Measurements from ENCODE around the gene LRRC8C. TPM values are rescaled to one million over a fixed set of nuclear protein-coding genes. Genes with fewer than 3 reads are reported as not detected.

The LRRC8C gene
- total RNA-seq, 2 donors from 2014 or later = 2.5 to 5.5 TPM

GRCh38 chr1:89697383-89697782 lies 64.5 kb downstream of the LRRC8C start:
- Mint-ChIP-seq H3K4me1 (peaks cover 14% of the 10 kb centered on the region), H3K4me3 (no peak overlapping the region), H3K9me3 (no peaks in the 10 kb centered on the region), H3K27me3 (ENCODE audit: insufficient read depth) (no peaks in the 10 kb centered on the region), H3K27ac (no peak overlapping the region), H3K36me3 (ENCODE audit: low read depth) (no peaks in the 10 kb centered on the region)
- Histone ChIP-seq H3K9ac (ENCODE audit: extremely low read depth, low read length, poor library complexity, severe bottlenecking) (no peak overlapping the region), H3K27ac (ENCODE audit: low read depth, low read length) (no peak overlapping the region), H3K4me3 (ENCODE audit: low read length) (no peak overlapping the region), H3K36me3 (ENCODE audit: control insufficient read depth, insufficient read depth, low read length) (no peaks in the 10 kb centered on the region), H3K4me1 (ENCODE audit: control insufficient read depth, insufficient read depth, low read length) (peaks cover 4% of the 10 kb centered on the region), H3K9me3 (ENCODE audit: control insufficient read depth, low read length) (no peaks in the 10 kb centered on the region), H3K27me3 (ENCODE audit: control insufficient read depth, insufficient read depth, low read length, poor library complexity, severe bottlenecking) (no peaks in the 10 kb centered on the region)
- no peak for TF ChIP-seq CTCF (conservative IDR thresholded peaks at IDR 0.05)
- no CpG with 5 or more reads among the region's 1 CpG for WGBS, 2 experiments (ENCODE audit: insufficient coverage in 1 of 2, insufficient read length in 1 of 2)
- DNase-seq = no peak

GRCh38 chr1:89698020-89698560 lies 65.2 kb downstream of the LRRC8C start:
- Histone ChIP-seq H3K36me3 (ENCODE audit: control insufficient read depth, insufficient read depth, low read length) (no peaks in the 10 kb centered on the region), H3K4me1 (ENCODE audit: control insufficient read depth, insufficient read depth, low read length) (no peaks in the 10 kb centered on the region), H3K27ac (ENCODE audit: low read depth, low read length) (no peak overlapping the region), H3K4me3 (ENCODE audit: low read length) (no peak overlapping the region), H3K9me3 (ENCODE audit: control insufficient read depth, low read length) (no peaks in the 10 kb centered on the region), H3K27me3 (ENCODE audit: control insufficient read depth, insufficient read depth, low read length, poor library complexity, severe bottlenecking) (no peaks in the 10 kb centered on the region), H3K9ac (ENCODE audit: extremely low read depth, low read length, poor library complexity, severe bottlenecking) (no peak overlapping the region)
- H3K9me3 Mint-ChIP-seq = no peaks in the 10 kb centered on the region
- H3K4me1 Mint-ChIP-seq = peaks cover 9% of the 10 kb centered on the region
- no peak overlapping the region for H3K4me3 Mint-ChIP-seq
- H3K27ac Mint-ChIP-seq = no peak overlapping the region
- no peaks in the 10 kb centered on the region for H3K27me3 Mint-ChIP-seq (ENCODE audit: insufficient read depth)
- TF ChIP-seq CTCF (conservative IDR thresholded peaks at IDR 0.05) = no peak
- H3K36me3 Mint-ChIP-seq (ENCODE audit: low read depth) = no peaks in the 10 kb centered on the region
- DNase-seq = no peak
- WGBS, 2 experiments (ENCODE audit: insufficient coverage in 1 of 2, insufficient read length in 1 of 2) = 67 to 92% methylated on average over 1 to 3 of the region's 3 CpGs

- no peaks in the 10 kb centered on the region for H3K9me3 ChIP-seq (ENCODE audit: control insufficient read depth, low read length)
- H3K4me3 Mint-ChIP-seq = no peak overlapping the region
- H3K4me1 Mint-ChIP-seq = peaks cover 9% of the 10 kb centered on the region
- H3K27ac Mint-ChIP-seq = no peak overlapping the region
- H3K9ac ChIP-seq (ENCODE audit: extremely low read depth, low read length, poor library complexity, severe bottlenecking) = no peak overlapping the region
- no peak for DNase-seq
- no peak for TF ChIP-seq CTCF (conservative IDR thresholded peaks at IDR 0.05)
- no peak overlapping the region for H3K4me3 ChIP-seq (ENCODE audit: low read length)
- H3K36me3 Mint-ChIP-seq (ENCODE audit: low read depth) = no peaks in the 10 kb centered on the region
- H3K27me3 ChIP-seq (ENCODE audit: control insufficient read depth, insufficient read depth, low read length, poor library complexity, severe bottlenecking) = no peaks in the 10 kb centered on the region
- no peaks in the 10 kb centered on the region for H3K4me1 ChIP-seq (ENCODE audit: control insufficient read depth, insufficient read depth, low read length)
- no peaks in the 10 kb centered on the region for H3K9me3 Mint-ChIP-seq
- H3K27ac ChIP-seq (ENCODE audit: low read depth, low read length) = no peak overlapping the region
- H3K36me3 ChIP-seq (ENCODE audit: control insufficient read depth, insufficient read depth, low read length) = no peaks in the 10 kb centered on the region
- H3K27me3 Mint-ChIP-seq (ENCODE audit: insufficient read depth) = no peaks in the 10 kb centered on the region
- 92% methylated on average over 1 of the region's 1 CpG; no CpG with 5 or more reads in 1 of the 2 experiments for WGBS, 2 experiments (ENCODE audit: insufficient coverage in 1 of 2, insufficient read length in 1 of 2)
These were observed 65.7 kb downstream of the LRRC8C start for GRCh38 chr1:89698624-89699023.
